Suprapubic skin (tissue), 4 donors: ENCODE measurements around the gene LDAH. TPM values are rescaled to one million over a fixed set of nuclear protein-coding genes. Genes with fewer than 3 reads are reported as not detected.

ENCODE experiments used
- DNase-seq, 2 donors: peaks; one replicate each; pipeline ENCODE4 v3.0.0-alpha.2; 2019; ENCODE audit warnings: low spot score in 2 of 2
- H3K27ac ChIP-seq: fragments of 200-600 bp; sonication (generic); one replicate; pipeline ENCODE4 v1.5.1; 2019
- H3K27me3 ChIP-seq: fragments of 200-600 bp; sonication (generic); one replicate; pipeline ENCODE4 v1.5.1; 2019
- H3K36me3 ChIP-seq: fragments of 200-600 bp; sonication (generic); one replicate; pipeline ENCODE4 v1.5.1; 2019
- H3K4me1 ChIP-seq: fragments of 200-600 bp; sonication (generic); one replicate; pipeline ENCODE4 v1.5.1; 2019
- H3K4me3 ChIP-seq: fragments of 200-600 bp; sonication (generic); one replicate; pipeline ENCODE4 v1.5.1; 2019; ENCODE audit warnings: mild to moderate bottlenecking
- H3K9me3 ChIP-seq: fragments of 200-600 bp; sonication (generic); one replicate; pipeline ENCODE4 v1.5.1; 2019
- EP300 ChIP-seq: sonication (generic); formaldehyde crosslinking; IDR thresholded peaks from one replicate; pipeline ENCODE4 v1.6.1; 2017; ENCODE audit warnings: antibody characterized with exemption
- POLR2A ChIP-seq, 2 donors: fragments of 450-650 bp; IDR thresholded peaks; one replicate each; pipeline ENCODE4 v1.6.1; 2017; ENCODE audit warnings: antibody characterized with exemption in 2 of 2, mild to moderate bottlenecking in 2 of 2, moderate library complexity in 2 of 2
- POLR2AphosphoS5 ChIP-seq, 3 donors: sonication (generic); formaldehyde crosslinking; IDR thresholded peaks; one replicate each; pipeline ENCODE4 v1.6.1; 2017; ENCODE audit warnings: antibody characterized with exemption in 3 of 3
- WGBS: methylation state at CpG from one replicate; pipeline ENCODE4 v1.1.5; 2018; 5-methylcytosine and 5-hydroxymethylcytosine counted together
- total RNA-seq, 4 donors: library from RNA; depleted of rRNA; stranded (reverse); fragments of >200 nt; gene quantifications; one replicate each; pipeline ENCODE4 v1.1.0, GENCODE V29; 2016
- TF ChIP-seq, protein P1 (sequence below), 2 donors: fragments of 200-600 bp in 1 of 2; fragments of 450-650 bp in 1 of 2; sonication (generic) in 1 of 2; IDR thresholded peaks; one replicate each; pipeline ENCODE4 v1.5.1; 2016 to 2019; ENCODE audit warnings: antibody characterized with exemption in 2 of 2, mild to moderate bottlenecking in 1 of 2, moderate library complexity in 1 of 2

The LDAH gene
- total RNA-seq, 4 donors from 2014 or later, result 9.0 to 15.5 (median 10.4) TPM

DNA sequence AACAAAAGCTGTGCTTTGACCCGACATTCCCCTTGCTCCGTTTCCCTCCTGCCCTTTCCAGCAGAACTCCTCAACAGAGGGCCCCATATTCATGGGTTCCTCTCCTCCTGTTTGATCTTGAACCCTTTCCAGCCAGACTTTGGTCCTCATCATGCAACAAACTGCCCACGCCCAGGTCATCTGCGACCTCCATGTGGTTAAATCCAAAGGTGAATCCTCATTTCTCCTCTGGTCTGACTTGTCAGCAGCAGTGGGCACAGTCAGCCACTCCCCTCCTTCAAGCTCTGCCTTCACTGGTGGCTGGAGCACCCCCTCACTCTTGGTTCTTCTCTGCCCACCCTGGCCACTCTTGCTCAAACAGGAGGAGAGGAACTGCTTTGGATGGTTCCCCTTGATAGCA is 174.7 kb downstream of the LDAH start:
- Histone ChIP-seq H3K4me1 (peaks cover 36% of the 10 kb centered on the region), H3K9me3 (no peaks in the 10 kb centered on the region), H3K27me3 (no peaks in the 10 kb centered on the region), H3K4me3 (no peak overlapping the region), H3K27ac (no peak overlapping the region), H3K36me3 (peaks cover 25% of the 10 kb centered on the region)
- no peak for DNase-seq
- WGBS, result 94% methylated on average over 4 of the region's 4 CpGs
- TF ChIP-seq EP300 (no peak), POLR2AphosphoS5 (IDR thresholded peaks at IDR 0.05) (no peak), POLR2A (IDR thresholded peaks at IDR 0.05) (no peak)
- TF ChIP-seq, protein P1, sequence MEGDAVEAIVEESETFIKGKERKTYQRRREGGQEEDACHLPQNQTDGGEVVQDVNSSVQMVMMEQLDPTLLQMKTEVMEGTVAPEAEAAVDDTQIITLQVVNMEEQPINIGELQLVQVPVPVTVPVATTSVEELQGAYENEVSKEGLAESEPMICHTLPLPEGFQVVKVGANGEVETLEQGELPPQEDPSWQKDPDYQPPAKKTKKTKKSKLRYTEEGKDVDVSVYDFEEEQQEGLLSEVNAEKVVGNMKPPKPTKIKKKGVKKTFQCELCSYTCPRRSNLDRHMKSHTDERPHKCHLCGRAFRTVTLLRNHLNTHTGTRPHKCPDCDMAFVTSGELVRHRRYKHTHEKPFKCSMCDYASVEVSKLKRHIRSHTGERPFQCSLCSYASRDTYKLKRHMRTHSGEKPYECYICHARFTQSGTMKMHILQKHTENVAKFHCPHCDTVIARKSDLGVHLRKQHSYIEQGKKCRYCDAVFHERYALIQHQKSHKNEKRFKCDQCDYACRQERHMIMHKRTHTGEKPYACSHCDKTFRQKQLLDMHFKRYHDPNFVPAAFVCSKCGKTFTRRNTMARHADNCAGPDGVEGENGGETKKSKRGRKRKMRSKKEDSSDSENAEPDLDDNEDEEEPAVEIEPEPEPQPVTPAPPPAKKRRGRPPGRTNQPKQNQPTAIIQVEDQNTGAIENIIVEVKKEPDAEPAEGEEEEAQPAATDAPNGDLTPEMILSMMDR (IDR thresholded peaks at IDR 0.05), result no peak

DNA sequence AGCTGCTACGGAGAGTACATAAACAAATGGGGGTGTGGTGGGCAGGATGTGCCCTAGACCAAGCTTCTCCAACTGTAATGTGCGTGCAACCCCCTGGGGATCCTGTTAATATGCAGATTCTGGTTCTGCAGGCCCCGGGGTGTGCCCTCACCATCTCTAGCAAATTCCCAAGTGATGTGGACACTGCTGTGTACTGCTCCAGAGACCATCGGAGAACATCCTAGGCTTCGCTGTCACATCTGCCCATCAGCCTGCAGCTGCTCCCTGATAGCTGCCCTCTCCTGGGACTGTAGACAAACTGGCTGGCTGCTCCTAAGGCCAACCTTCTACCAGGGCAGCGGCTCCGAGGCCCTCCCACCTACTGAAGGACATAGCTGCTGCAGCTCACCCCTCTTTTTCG is 175.2 kb downstream of the LDAH start:
- peaks cover 38% of the 10 kb centered on the region for H3K4me1 ChIP-seq
- no peaks in the 10 kb centered on the region for H3K27me3 ChIP-seq
- no peak overlapping the region for H3K4me3 ChIP-seq
- peaks cover 29% of the 10 kb centered on the region for H3K36me3 ChIP-seq
- 90% methylated on average over 8 of the region's 8 CpGs for WGBS
- TF ChIP-seq POLR2AphosphoS5 (IDR thresholded peaks at IDR 0.05) (no peak), EP300 (no peak), POLR2A (IDR thresholded peaks at IDR 0.05) (no peak)
- TF ChIP-seq, protein P1 (IDR thresholded peaks at IDR 0.05), result no peak
- H3K9me3 ChIP-seq, result no peaks in the 10 kb centered on the region
- DNase-seq, result no peak
- no peak overlapping the region for H3K27ac ChIP-seq

- no peaks in the 10 kb centered on the region for H3K27me3 ChIP-seq
- TF ChIP-seq POLR2A (IDR thresholded peaks at IDR 0.05), result no peak
- no peak for TF ChIP-seq POLR2AphosphoS5 (IDR thresholded peaks at IDR 0.05)
- TF ChIP-seq, protein P1 (IDR thresholded peaks at IDR 0.05), result no peak
- no peak for DNase-seq
- no peak overlapping the region for H3K4me3 ChIP-seq
- 81% methylated on average over 3 of the region's 3 CpGs for WGBS
- H3K36me3 ChIP-seq, result peaks cover 29% of the 10 kb centered on the region
- H3K27ac ChIP-seq, result no peak overlapping the region
- no peaks in the 10 kb centered on the region for H3K9me3 ChIP-seq
- H3K4me1 ChIP-seq, result peaks cover 43% of the 10 kb centered on the region
These were observed 175.7 kb downstream of the LDAH start for GRCh38 chr2:20647211-20647610.

GRCh38 chr2:20646446-20646845 is 176.5 kb downstream of the LDAH start:
- no peak overlapping the region for H3K27ac ChIP-seq
- H3K4me3 ChIP-seq, result no peak overlapping the region
- peaks cover 47% of the 10 kb centered on the region for H3K4me1 ChIP-seq
- TF ChIP-seq EP300, result no peak
- no peak for TF ChIP-seq POLR2AphosphoS5 (IDR thresholded peaks at IDR 0.05)
- TF ChIP-seq, protein P1 (IDR thresholded peaks at IDR 0.05), result no peak
- TF ChIP-seq POLR2A (IDR thresholded peaks at IDR 0.05), result no peak
- WGBS, result 96% methylated on average over 20 of the region's 20 CpGs
- no peaks in the 10 kb centered on the region for H3K27me3 ChIP-seq
- no peaks in the 10 kb centered on the region for H3K9me3 ChIP-seq
- no peak for DNase-seq
- peaks cover 33% of the 10 kb centered on the region for H3K36me3 ChIP-seq

GRCh38 chr2:20645761-20646160 is 177.1 kb downstream of the LDAH start:
- H3K9me3 ChIP-seq, result no peaks in the 10 kb centered on the region
- no peak for DNase-seq
- no peak overlapping the region for H3K27ac ChIP-seq
- 91% methylated on average over 10 of the region's 10 CpGs for WGBS
- H3K27me3 ChIP-seq, result no peaks in the 10 kb centered on the region
- no peak overlapping the region for H3K4me3 ChIP-seq
- TF ChIP-seq POLR2A (IDR thresholded peaks at IDR 0.05), result no peak
- TF ChIP-seq, protein P1 (IDR thresholded peaks at IDR 0.05), result no peak
- no peak for TF ChIP-seq POLR2AphosphoS5 (IDR thresholded peaks at IDR 0.05)
- no peak for TF ChIP-seq EP300
- H3K36me3 ChIP-seq, result peaks cover 40% of the 10 kb centered on the region
- peaks cover 51% of the 10 kb centered on the region for H3K4me1 ChIP-seq
